ENCODE measurements around the gene ATXN10.

Gene ATXN10

GRCh38 chr22:45860201-45860600 lies 188.6 kb downstream of the ATXN10 start:
- DNase-seq (ENCODE audit: low spot score) = no peak

- DNase-seq (ENCODE audit: low spot score) = no peak
Measured at GRCh38 chr22:45861259-45861658, 189.6 kb downstream of the ATXN10 start.

GRCh38 chr22:45863981-45864751 lies 192.5 kb downstream of the ATXN10 start:
- DNase-seq (ENCODE audit: low spot score) = peak; percentile 83

- no peak for DNase-seq (ENCODE audit: low spot score)
Measured at GRCh38 chr22:45864959-45865476, 193.4 kb downstream of the ATXN10 start.

GRCh38 chr22:45865561-45866125 lies 194.0 kb downstream of the ATXN10 start:
- no peak for DNase-seq (ENCODE audit: low spot score)

GRCh38 chr22:45866126-45866645 lies 194.6 kb downstream of the ATXN10 start:
- DNase-seq (ENCODE audit: low spot score) = no peak

- no peak for DNase-seq (ENCODE audit: low spot score)
Measured at GRCh38 chr22:45866646-45867117, 195.0 kb downstream of the ATXN10 start.

- peak; percentile 85 for DNase-seq (ENCODE audit: low spot score)
Measured at GRCh38 chr22:45867118-45867905, 195.7 kb downstream of the ATXN10 start.

GRCh38 chr22:45867906-45868555 lies 196.4 kb downstream of the ATXN10 start:
- DNase-seq (ENCODE audit: low spot score) = peak; percentile 4

GRCh38 chr22:45868571-45869339 lies 197.1 kb downstream of the ATXN10 start:
- peak; percentile 4 for DNase-seq (ENCODE audit: low spot score)

- no peak for DNase-seq (ENCODE audit: low spot score)
Measured at GRCh38 chr22:45869340-45869847, 197.8 kb downstream of the ATXN10 start.

GRCh38 chr22:45870011-45870410 lies 198.4 kb downstream of the ATXN10 start:
- DNase-seq (ENCODE audit: low spot score) = no peak

- DNase-seq (ENCODE audit: low spot score) = no peak
Measured at GRCh38 chr22:45871721-45872120, 200.1 kb downstream of the ATXN10 start.

- DNase-seq (ENCODE audit: low spot score) = no peak
Measured at GRCh38 chr22:45872659-45873263, 201.1 kb downstream of the ATXN10 start.

- DNase-seq (ENCODE audit: low spot score) = no peak
Measured at GRCh38 chr22:45876136-45877035, 204.8 kb downstream of the ATXN10 start.

- DNase-seq (ENCODE audit: low spot score) = no peak
Measured at GRCh38 chr22:45877036-45877380, 205.4 kb downstream of the ATXN10 start.

GRCh38 chr22:45877651-45878050 lies 206.0 kb downstream of the ATXN10 start:
- DNase-seq (ENCODE audit: low spot score) = no peak

GRCh38 chr22:45878051-45878781 lies 206.6 kb downstream of the ATXN10 start:
- no peak for DNase-seq (ENCODE audit: low spot score)
